ENCODE results near the gene ELAVL3.

- TF ChIP-seq, protein P1, sequence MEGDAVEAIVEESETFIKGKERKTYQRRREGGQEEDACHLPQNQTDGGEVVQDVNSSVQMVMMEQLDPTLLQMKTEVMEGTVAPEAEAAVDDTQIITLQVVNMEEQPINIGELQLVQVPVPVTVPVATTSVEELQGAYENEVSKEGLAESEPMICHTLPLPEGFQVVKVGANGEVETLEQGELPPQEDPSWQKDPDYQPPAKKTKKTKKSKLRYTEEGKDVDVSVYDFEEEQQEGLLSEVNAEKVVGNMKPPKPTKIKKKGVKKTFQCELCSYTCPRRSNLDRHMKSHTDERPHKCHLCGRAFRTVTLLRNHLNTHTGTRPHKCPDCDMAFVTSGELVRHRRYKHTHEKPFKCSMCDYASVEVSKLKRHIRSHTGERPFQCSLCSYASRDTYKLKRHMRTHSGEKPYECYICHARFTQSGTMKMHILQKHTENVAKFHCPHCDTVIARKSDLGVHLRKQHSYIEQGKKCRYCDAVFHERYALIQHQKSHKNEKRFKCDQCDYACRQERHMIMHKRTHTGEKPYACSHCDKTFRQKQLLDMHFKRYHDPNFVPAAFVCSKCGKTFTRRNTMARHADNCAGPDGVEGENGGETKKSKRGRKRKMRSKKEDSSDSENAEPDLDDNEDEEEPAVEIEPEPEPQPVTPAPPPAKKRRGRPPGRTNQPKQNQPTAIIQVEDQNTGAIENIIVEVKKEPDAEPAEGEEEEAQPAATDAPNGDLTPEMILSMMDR (IDR thresholded peaks at IDR 0.05), result no peak
- TF ChIP-seq POLR2A (IDR thresholded peaks at IDR 0.05) (no peak), POLR2AphosphoS5 (IDR thresholded peaks at IDR 0.05) (no peak)
Observed at GRCh38 chr19:11426656-11427055, 54.2 kb downstream of the ELAVL3 start.

Data from upper lobe of left lung (tissue), 4 donors.